LNCAP (cell line): ENCODE results near the gene SIRT2.

Experiments
- CTCF ChIP-seq: fragments of 450-650 bp; IDR thresholded peaks from 2 replicates; pipeline ENCODE4 v1.5.1; 2017; ENCODE audit warnings: mild to moderate bottlenecking

The SIRT2 gene

DNA sequence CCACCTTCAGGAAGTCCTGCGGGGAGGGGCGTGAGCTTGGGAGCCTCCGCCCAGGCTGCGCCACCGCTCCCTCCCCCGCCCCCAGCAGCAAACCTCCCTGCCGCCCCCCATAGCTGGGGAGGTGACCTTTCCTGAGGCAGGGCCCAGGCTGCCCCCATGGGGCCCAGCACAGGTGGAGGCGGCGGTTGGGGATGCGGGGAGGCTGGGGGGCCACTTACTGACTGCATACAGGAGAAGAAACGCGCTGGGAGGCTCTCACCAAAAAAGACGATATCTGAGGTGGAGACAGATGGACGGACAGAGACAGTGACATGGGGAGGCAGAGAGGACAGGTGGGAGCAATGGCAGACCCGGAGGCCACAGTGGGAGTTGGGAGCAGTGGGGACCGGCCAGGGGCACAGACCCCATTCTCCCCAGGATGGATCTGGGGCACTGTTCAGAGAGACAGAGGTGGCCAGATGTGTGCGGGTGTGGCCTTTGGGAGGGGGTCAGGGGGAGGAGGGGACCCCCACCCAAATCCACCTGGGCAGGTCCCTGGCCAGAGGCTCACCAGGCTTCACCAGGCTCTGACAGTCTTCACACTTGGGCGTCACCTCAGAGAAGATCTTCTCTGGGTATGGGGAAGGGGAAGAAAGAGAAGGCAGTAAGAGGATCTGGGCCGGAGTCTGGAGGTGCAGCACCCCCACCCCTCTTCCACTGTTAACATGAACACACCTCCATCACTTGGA, 18.4 kb downstream of the SIRT2 start:
- TF ChIP-seq CTCF, result no peak

GRCh38 chr19:38880076-38880881, 19.1 kb downstream of the SIRT2 start:
- TF ChIP-seq CTCF, result no peak

DNA sequence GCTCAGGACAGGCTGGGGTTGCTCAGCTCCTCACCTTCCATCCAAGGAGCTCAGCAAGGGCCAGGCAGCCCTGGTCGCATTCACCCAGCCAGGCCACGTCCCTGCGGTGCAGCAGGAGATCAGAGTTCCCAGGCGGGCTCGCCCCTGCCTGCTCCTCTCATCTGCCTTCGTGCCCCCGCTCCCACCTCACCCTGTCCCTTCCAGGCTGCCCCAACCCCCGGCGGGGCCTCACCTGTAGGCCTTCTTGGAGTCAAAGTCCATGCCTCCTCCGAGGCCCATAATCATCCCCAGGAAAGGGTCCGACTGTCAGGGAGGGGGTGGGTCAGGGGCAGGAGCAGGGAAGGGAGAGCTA, 20.0 kb downstream of the SIRT2 start:
- TF ChIP-seq CTCF, result no peak

DNA sequence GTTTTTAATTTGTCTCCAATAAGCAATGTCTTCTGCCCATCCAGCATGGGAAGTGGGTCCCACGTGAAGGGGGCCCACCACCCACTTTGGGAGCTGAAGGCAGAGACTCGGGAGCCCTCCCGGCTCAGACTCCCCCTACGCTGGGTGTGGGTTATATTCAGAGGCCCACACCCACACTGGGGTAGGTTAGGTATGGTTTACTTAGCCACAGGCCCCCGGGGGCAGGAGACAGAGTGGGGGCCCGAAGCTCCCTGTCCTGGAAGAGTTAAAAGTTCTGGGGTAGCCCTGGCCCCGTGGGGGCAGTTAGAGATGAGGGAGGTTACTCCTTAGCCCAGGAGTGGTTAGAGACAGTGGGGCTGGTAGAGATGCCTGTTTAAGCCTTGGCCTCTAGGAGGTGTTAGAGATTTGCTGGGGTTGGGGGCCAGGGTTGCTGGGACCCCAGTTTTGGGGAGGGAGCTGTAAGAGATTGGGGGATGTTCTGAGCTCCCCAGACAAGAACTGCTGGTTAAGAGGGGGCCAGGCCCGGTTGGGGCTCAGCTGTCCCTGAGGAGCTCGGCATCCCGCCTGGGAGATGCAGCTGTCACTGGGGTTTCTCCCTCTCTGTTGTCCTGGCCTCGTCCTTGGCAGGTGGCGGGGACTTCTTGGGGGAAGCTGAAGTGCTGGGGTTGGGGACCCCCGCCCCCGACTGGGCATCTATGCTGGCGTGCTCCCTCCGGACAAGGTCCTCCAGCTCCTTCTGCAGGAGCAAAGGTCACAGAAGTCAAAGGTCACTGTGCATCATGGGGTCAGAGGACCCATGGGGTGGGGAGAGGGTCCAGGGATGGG, 20.6 kb downstream of the SIRT2 start:
- TF ChIP-seq CTCF, result no peak

DNA sequence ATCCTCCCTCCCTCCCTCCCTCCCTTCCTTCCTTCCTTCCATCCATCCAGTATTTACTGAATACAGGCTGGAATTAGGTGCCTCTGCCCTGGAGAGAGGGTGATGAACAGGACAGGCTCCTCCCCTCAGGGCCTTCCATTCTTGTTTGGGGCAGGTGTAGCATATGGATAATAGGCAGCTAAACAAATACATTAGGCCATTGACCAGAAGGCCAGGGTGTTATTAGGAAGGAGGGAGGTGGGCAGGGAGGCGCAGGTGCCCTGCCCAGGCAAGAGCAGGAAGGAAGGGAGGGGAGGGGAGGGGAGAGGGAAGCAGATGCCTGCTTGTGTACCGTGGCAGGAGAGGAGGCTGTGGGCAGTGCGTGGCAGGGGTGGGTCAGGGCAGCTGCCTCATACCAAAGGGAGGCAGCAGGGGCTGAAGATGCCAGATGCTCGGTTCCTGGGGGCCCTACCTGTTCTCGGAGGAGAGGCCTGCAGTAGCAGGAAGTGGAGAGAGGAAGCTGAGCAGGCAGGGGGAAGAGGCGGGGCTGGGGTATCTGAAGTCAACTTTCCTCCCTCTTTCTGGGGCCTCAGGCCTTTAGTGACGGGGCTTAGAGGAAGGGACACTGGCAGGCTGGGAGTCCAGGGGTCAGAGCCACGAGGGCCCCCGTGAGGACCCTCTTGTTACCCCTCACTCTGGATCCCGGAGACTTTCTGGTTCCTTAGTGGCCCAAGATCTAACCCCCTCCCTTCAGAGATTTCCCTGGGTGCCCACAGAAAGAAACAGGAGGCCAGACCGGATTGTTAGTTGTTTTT, 21.4 kb downstream of the SIRT2 start, which contains the start of gene RINL:
TSS of gene RINL (minus strand) at position 495 of the 794 bp plus-strand sequence. CDS start 1,533 bp downstream, outside the sequence.
- no peak for TF ChIP-seq CTCF

DNA sequence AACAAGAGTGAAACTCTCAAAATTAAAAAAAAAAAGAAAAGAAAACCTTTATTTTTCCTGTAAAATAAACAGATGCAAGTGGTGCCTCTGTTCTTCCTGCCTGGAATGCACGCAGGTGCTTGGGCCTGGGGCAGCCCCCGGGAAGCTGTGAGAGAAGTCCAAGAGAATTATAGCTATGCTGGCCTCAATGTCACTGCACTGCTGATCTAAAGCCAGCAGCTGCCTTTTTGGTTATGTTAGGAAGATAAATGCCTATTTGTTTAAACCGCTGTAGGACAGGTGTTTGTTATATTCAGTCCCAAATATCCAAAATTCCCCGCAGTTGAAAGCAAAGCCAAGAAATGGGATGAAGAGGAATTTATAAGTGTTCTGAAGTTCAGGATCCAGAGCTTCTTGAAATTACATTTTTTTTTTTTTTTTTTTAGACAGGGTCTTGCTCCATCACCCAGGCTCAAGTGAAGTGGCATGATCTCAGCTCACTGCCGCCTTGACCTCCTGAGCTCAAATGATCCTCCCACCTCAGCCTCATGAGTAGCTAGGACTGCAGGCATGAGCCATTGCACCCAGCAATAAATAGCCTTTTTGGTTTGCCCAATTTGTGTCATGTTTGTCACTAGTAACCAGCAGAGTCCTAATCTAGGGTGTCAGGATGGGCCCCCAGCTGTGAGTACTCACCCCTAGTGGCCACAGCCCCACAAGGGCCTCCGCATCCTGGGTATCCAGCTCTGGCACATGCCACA, 23.6 kb downstream of the SIRT2 start:
- no peak for TF ChIP-seq CTCF
